Measurements from ENCODE around the gene ACTR3C. TPM values are rescaled to one million over a fixed set of nuclear protein-coding genes. Genes with fewer than 3 reads are reported as not detected.
A peak's percentile ranks its signal among the peaks of the same experiment; 100 is the strongest.

ACTR3C gene
- total RNA-seq, 2 experiments from 2014 or later: not detected

DNA sequence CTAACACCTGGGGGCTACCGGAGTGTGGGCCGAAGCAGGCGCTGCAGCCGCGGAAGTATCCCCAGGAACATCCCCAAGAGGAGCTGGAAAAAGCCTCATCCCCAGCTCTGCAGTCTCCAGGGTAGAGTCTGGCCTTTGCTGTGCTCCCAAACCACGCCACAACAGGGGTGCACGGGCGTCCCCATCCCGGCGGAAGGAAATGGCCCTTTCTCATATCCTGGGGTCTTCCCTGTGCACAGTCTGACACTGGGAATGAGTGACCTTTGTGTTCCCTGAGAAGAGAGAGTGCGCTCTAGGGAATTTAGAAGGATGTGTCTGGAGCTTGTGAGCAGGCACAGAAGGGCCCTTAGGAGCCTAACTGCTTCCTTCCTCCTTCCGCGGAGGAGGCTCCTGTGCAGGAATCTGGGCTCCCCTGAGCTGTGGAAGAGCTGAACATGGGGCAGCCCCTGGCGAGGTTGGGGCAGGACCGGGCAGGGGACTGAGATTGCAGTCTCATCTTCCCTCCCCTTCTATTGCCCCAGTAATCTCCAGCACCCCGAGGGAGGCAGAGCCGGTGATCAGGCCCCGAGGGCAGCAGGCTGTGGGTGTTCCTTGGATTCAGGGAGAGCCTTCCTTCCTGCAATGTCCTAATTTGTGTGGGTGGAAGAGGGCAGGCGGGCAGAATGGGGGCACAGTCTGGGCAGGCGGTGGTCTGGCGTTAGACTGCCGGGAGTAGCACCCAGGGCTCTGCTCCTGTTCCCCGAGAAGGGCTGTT is 46.6 kb upstream of the ACTR3C start:
- POLR2A ChIA-PET: interaction anchor here (1.2 to 3.2 kb wide), 3 partner anchors 8 to 36 kb away, joined by 4 to 20 read pairs (median 14); a partner anchor contains a TSS
- no TSS peak for BruUV-seq (replicated peaks)

DNA sequence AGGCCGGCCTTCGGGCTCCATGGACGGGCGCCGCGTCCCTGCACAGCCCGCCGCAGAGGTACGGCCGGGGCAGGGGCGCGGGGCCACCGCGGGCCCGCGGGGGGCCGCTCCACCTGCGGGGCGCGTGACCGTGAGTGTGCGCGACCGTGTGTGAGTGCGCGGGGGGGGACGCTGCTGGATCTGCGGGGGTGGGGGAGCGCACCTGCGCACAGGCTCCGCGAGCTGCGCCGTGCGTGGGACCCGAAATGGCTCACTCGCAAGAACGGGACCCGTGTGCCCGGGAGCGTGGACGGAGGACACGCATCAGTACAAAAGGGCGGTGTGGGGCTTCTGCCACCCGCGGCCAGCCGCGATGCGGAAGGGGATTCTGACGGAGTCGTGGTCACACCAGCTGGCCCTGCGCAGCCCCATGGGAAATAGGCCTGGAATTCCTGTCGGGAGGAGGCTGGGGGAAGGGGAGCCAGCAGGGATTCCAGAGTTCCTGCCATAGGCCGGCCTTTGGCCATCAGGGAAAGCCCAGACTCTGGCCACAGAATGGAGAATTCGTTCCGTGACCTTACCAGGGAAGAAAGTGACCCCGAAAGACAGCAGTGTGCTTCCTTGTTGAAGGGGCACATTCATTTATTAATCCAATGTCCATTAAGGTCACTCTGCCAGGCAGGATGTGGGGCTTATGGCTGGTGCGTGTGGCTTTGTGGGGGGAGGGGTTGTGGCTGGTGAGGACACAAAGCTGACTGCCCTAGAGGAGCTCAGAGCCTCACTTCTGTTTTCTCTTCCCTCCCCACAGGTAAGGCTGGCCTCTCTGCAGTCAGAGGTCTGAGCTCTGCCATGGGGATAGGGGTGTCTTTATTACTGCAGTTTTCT is 45.8 kb upstream of the ACTR3C start:
- peak; percentile 65 for DNase-seq (ENCODE audit: low spot score)
- ChIA-PET CTCF (ENCODE audit: unreplicated experiment) (interaction anchor here (0.8 kb wide), 1 partner anchor 9 kb away, joined by 3 read pairs; no protein-coding TSS in a partner anchor), POLR2A (interaction anchor here (2.5 to 3.2 kb wide), 2 partner anchors 9 to 36 kb away, joined by 14 to 20 read pairs; a partner anchor contains a TSS)
- Histone ChIP-seq H4K20me1 (ENCODE audit: insufficient read depth, low read length) (no peaks in the 10 kb centered on the region), H3K36me3 (ENCODE audit: insufficient read depth, low read length) (no peaks in the 10 kb centered on the region), H3K4me2 (ENCODE audit: low read length) (peak overlapping the region; percentile 99), H3K27ac (ENCODE audit: low read depth, low read length, poor library complexity, severe bottlenecking) (peak overlapping the region; percentile 23), H3K4me3 (ENCODE audit: low read depth, low read length, poor library complexity, severe bottlenecking) (peak overlapping the region; percentile 87), H3K79me2 (ENCODE audit: insufficient read depth, low read depth, low read length) (no peaks in the 10 kb centered on the region), H2AFZ (ENCODE audit: low read length) (peak overlapping the region; percentile 79), H3K4me1 (ENCODE audit: insufficient read depth, low read length, poor library complexity, severe bottlenecking) (peaks cover 69% of the 10 kb centered on the region), H3K9me3 (ENCODE audit: low read length) (no peaks in the 10 kb centered on the region), H3K9me2 (ENCODE audit: insufficient read depth, low read length) (no peaks in the 10 kb centered on the region)
- intact Hi-C loops (cut with micrococcal nuclease; ENCODE audit: unreplicated experiment): loop anchor here (2.0 to 10.0 kb wide), 3 partner anchors 38 to 1657 kb away; no protein-coding TSS in a partner anchor
- TF ChIP-seq, protein P1, sequence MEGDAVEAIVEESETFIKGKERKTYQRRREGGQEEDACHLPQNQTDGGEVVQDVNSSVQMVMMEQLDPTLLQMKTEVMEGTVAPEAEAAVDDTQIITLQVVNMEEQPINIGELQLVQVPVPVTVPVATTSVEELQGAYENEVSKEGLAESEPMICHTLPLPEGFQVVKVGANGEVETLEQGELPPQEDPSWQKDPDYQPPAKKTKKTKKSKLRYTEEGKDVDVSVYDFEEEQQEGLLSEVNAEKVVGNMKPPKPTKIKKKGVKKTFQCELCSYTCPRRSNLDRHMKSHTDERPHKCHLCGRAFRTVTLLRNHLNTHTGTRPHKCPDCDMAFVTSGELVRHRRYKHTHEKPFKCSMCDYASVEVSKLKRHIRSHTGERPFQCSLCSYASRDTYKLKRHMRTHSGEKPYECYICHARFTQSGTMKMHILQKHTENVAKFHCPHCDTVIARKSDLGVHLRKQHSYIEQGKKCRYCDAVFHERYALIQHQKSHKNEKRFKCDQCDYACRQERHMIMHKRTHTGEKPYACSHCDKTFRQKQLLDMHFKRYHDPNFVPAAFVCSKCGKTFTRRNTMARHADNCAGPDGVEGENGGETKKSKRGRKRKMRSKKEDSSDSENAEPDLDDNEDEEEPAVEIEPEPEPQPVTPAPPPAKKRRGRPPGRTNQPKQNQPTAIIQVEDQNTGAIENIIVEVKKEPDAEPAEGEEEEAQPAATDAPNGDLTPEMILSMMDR (conservative IDR thresholded peaks at IDR 0.05; ENCODE audit: low read length): no peak
- no peak for TF ChIP-seq EZH2phosphoT487 (IDR thresholded peaks at IDR 0.05; ENCODE audit: borderline replicate concordance, low read depth, low read length)
- BruUV-seq (replicated peaks): no TSS peak

More for the DNA sequence above, 46.6 kb upstream of the ACTR3C start:
- CTCF ChIA-PET (ENCODE audit: unreplicated experiment): no interaction called here
- peak overlapping the region; percentile 99 for H3K4me2 ChIP-seq (ENCODE audit: low read length)
- H3K9me3 ChIP-seq (ENCODE audit: low read length): no peaks in the 10 kb centered on the region
- H3K27ac ChIP-seq (ENCODE audit: low read depth, low read length, poor library complexity, severe bottlenecking): peak overlapping the region; percentile 8
- no peaks in the 10 kb centered on the region for H3K36me3 ChIP-seq (ENCODE audit: insufficient read depth, low read length)
- no peaks in the 10 kb centered on the region for H3K79me2 ChIP-seq (ENCODE audit: insufficient read depth, low read depth, low read length)
- no peaks in the 10 kb centered on the region for H3K9me2 ChIP-seq (ENCODE audit: insufficient read depth, low read length)
- H3K4me1 ChIP-seq (ENCODE audit: insufficient read depth, low read length, poor library complexity, severe bottlenecking): peaks cover 61% of the 10 kb centered on the region
- peak overlapping the region; percentile 87 for H3K4me3 ChIP-seq (ENCODE audit: low read depth, low read length, poor library complexity, severe bottlenecking)
- H2AFZ ChIP-seq (ENCODE audit: low read length): no peak overlapping the region
- intact Hi-C loops (cut with micrococcal nuclease; ENCODE audit: unreplicated experiment): loop anchor here (2.0 to 10.0 kb wide), 5 partner anchors 37 to 1658 kb away; partner anchors contain the start of gene KCNH2
- TF ChIP-seq, protein P1 (conservative IDR thresholded peaks at IDR 0.05; ENCODE audit: low read length): no peak
- TF ChIP-seq EZH2phosphoT487 (IDR thresholded peaks at IDR 0.05; ENCODE audit: borderline replicate concordance, low read depth, low read length): no peak
- DNase-seq (ENCODE audit: low spot score): no peak
- no peaks in the 10 kb centered on the region for H4K20me1 ChIP-seq (ENCODE audit: insufficient read depth, low read length)
